Activated T-cell treated with anti-CD3 and anti-CD28 coated beads, Interleukin-2, amount 50 U/mL, for 72 hours (primary cell): Measurements from ENCODE around the gene PDE11A. TPM values are rescaled to one million over a fixed set of nuclear protein-coding genes. Genes with fewer than 3 reads are reported as not detected.
A peak's percentile ranks its signal among the peaks of the same experiment; 100 is the strongest.
"Not testable (repeated sequence)": the region's sequence is repeated elsewhere in the genome, so short reads cannot be mapped to it uniquely, and the experiment has no call there.

ENCODE experiments used
- ATAC-seq, 2 donors: fragments of 150-1000 bp; cut with Tn5 transposase; replicated peaks in 1 of 2; 2 replicates each; pipeline ENCODE4 v1.10.0; 2021; ENCODE audit warnings: moderate library complexity in 2 of 2, mild to moderate bottlenecking in 1 of 2
- DNase-seq, 2 donors: peaks; one replicate each; pipeline ENCODE4 v3.0.0; 2021 to 2022; ENCODE audit warnings: mixed read lengths in 1 of 2
- H3K27ac Mint-ChIP-seq: one replicate; pipeline ENCODE4 v1.8.0; 2022; ENCODE audit warnings: mild to moderate bottlenecking, moderate library complexity, mixed read lengths
- H3K27me3 Mint-ChIP-seq: one replicate; pipeline ENCODE4 v1.8.0; 2022; ENCODE audit warnings: low read depth, mixed read lengths
- H3K36me3 Mint-ChIP-seq, 2 donors: one replicate each; pipeline ENCODE4 v1.8.0; 2022; ENCODE audit warnings: mixed read lengths in 2 of 2, mild to moderate bottlenecking in 1 of 2; ENCODE audit not compliant: insufficient read depth in 2 of 2
- H3K4me1 Mint-ChIP-seq: one replicate; pipeline ENCODE4 v1.8.0; 2022; ENCODE audit warnings: low read depth, mixed read lengths
- H3K4me3 Mint-ChIP-seq, 2 donors: one replicate each; pipeline ENCODE4 v1.8.0; 2022; ENCODE audit warnings: mild to moderate bottlenecking in 2 of 2, mixed read lengths in 2 of 2, moderate library complexity in 2 of 2
- H3K9me3 Mint-ChIP-seq, 2 donors: one replicate each; pipeline ENCODE4 v1.8.0; 2022; ENCODE audit warnings: mixed read lengths in 2 of 2
- total RNA-seq, 2 donors: library from RNA; stranded (reverse); gene quantifications; one replicate each; pipeline ENCODE4 v1.2.3, GENCODE V29; 2022

Gene PDE11A
- total RNA-seq, 2 donors from 2014 or later = not detected

DNA sequence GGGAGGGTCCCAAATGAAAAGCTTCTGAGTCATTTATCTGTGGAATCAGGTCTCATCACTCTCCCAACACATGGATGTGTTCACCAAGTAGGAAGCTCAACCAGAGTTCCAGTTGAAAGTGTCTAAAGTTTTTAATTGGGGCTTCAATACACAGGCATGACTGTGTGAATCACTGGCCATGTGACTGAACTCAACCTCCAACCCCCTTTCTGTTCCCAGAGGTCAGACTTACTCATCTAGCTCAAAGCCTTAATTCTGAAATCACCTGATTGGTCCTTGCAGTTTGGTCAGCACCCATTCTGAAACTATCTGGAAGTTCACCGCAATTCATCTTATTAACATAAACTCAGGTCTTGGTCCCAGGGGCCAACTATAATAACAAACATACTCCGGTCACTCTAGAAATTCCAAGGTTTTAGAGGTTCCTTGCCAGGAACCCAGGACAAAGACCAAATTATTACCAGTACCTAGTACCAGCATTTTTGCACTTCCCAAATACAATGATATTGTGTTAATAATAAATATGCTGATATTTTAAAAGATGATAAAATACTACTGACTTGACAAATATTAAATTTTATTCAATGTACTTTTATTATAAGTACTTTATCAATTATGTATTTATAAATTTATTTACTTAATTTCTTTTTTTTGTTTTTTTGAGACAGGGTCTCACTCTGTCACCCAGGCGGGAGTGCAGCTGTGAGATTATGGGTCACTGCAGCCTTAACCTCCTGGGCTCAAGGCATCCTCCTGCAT, 28.9 kb upstream of the PDE11A start:
- no peaks in the 10 kb centered on the region for H3K36me3 Mint-ChIP-seq
- DNase-seq (no peak), ATAC-seq (no peak)
- H3K4me3 Mint-ChIP-seq = no peak overlapping the region
- no peak overlapping the region for H3K27ac Mint-ChIP-seq
- H3K4me1 Mint-ChIP-seq = no peaks in the 10 kb centered on the region
- no peaks in the 10 kb centered on the region for H3K9me3 Mint-ChIP-seq
- no peaks in the 10 kb centered on the region for H3K27me3 Mint-ChIP-seq

DNA sequence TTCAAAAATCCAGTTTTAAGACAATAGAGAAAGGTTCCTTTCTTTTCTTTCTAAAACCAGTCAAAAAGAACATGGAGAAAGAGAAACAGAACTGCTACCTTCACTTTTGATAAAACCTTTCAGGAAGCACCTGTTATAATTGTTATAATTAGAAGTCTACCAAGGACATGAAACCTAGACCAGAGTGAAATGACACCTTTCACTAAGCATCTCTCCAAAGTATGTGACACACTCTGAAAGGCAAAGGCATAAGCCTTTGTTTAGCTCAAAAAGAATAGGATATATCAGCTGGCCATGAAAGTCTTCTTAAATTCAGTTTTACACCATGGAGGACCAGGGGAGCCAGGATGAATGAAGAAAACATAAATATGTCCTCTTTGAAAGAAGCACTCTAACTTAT, 20.9 kb upstream of the PDE11A start:
- H3K4me1 Mint-ChIP-seq = no peaks in the 10 kb centered on the region
- ATAC-seq = no peak
- no peaks in the 10 kb centered on the region for H3K9me3 Mint-ChIP-seq
- H3K27ac Mint-ChIP-seq = no peak overlapping the region
- no peaks in the 10 kb centered on the region for H3K36me3 Mint-ChIP-seq
- no peaks in the 10 kb centered on the region for H3K27me3 Mint-ChIP-seq
- no peak overlapping the region for H3K4me3 Mint-ChIP-seq
- DNase-seq = no peak

DNA sequence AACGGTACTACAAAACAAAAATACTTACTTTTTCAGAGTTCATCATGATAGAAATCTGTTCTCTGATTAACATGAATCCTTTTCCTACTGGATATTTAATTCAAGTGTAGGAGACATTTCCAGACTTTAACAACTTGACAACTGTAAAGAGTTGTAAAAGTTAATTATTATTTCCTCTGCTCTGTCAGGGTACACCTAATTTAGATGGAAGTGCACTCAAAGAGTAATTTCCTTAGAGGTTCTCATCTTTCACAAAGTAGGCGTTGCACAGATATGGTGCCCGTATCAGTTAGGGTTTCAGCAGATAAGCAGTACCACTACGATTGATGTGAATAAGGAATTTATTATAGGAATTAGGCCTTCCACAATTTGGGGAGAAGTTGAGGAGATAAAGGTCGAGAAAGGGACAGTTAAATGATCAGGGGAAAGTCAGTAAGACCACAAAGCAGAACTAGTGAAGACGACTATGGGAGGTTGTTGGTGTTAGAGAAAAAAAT, 16.2 kb upstream of the PDE11A start:
- ATAC-seq = no peak
- Mint-ChIP-seq H3K4me3 (no peak overlapping the region), H3K36me3 (no peaks in the 10 kb centered on the region), H3K27me3 (peaks cover 5% of the 10 kb centered on the region), H3K27ac (no peak overlapping the region), H3K9me3 (no peaks in the 10 kb centered on the region), H3K4me1 (no peaks in the 10 kb centered on the region)
- no peak for DNase-seq

DNA sequence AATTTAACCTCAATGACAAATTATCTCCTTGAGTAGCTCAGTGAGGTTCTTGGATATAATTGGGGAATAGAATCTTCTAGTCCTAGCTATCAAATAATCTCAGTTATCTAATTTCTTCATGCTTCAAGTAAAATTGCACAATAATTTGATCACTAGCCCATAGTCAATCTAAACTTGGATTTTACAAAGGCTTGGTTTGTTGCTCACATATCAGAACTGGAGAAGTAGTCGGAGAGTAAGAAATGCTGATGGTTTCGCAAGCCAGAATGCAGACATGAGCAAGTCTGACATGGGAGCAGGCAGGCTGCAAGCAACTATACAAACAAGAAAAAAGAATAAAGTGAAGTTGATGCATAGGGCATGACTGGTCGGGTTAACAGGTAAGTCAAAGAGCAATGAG, 11.7 kb upstream of the PDE11A start:
- H3K36me3 Mint-ChIP-seq = no peaks in the 10 kb centered on the region
- H3K27ac Mint-ChIP-seq = no peak overlapping the region
- H3K4me3 Mint-ChIP-seq = no peak overlapping the region
- no peaks in the 10 kb centered on the region for H3K4me1 Mint-ChIP-seq
- H3K27me3 Mint-ChIP-seq = peaks cover 5% of the 10 kb centered on the region
- ATAC-seq (no peak), DNase-seq (no peak)
- H3K9me3 Mint-ChIP-seq = no peaks in the 10 kb centered on the region

DNA sequence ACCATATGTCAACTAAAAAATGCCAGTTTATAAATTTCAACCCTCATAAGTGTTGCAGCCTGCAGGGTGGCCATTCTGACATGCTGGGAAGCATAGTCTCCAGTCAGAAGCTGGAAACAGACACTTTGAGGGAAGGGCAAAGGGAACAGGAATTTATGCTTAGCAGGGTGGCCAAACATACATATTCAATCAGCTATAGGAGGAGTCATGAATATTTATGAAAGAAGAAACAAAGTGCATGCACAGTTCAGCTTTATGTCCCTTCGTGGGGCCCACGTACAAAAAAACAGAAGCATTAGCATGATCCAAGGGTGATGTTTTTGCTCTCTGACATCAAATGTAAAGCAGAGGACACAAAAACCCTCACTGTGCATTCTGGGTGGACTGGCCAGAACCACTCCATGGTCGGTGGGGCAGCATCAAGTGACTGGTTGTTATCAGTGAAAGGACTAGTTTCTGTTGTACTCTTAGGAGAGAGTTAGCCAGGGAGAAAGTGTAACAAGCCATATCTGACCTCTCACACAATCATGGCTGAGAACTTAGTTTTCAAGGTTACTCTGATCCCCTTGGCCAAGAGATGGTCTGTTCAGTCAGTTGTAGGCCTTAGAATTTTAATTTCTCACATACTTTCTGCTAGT, 9.9 kb upstream of the PDE11A start:
- DNase-seq (no peak), ATAC-seq (no peak)
- H3K9me3 Mint-ChIP-seq = no peaks in the 10 kb centered on the region
- H3K27ac Mint-ChIP-seq = no peak overlapping the region
- H3K4me1 Mint-ChIP-seq = no peaks in the 10 kb centered on the region
- H3K36me3 Mint-ChIP-seq = no peaks in the 10 kb centered on the region
- no peak overlapping the region for H3K4me3 Mint-ChIP-seq
- peaks cover 5% of the 10 kb centered on the region for H3K27me3 Mint-ChIP-seq

GRCh38 chr2:178079279-178079678, 6.7 kb upstream of the PDE11A start:
- H3K4me3 Mint-ChIP-seq, H3K4me1 Mint-ChIP-seq, H3K9me3 Mint-ChIP-seq, DNase-seq, H3K27me3 Mint-ChIP-seq, ATAC-seq, H3K36me3 Mint-ChIP-seq, H3K27ac Mint-ChIP-seq: not testable (repeated sequence)

DNA sequence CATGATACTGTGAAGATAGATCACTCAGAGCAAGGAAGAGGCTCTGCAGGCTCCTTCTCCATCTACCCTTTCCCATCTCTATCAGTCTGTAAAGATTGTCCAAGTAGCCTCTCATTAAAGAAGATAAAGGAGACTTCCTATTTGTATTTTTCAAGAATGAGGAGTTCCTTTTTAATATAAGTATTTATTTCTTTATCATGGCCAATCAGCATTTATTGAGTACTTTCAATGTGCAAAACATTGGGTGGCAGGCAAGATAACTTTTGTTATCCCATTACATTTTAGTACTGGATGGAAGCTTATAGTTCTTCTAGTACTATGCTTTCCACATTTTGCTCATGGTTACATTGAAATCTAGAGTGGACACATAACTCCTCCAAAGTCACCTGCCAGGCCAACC, 3.6 kb upstream of the PDE11A start:
- no peak overlapping the region for H3K27ac Mint-ChIP-seq
- H3K27me3 Mint-ChIP-seq = peaks cover 39% of the 10 kb centered on the region
- H3K36me3 Mint-ChIP-seq = no peaks in the 10 kb centered on the region

DNA sequence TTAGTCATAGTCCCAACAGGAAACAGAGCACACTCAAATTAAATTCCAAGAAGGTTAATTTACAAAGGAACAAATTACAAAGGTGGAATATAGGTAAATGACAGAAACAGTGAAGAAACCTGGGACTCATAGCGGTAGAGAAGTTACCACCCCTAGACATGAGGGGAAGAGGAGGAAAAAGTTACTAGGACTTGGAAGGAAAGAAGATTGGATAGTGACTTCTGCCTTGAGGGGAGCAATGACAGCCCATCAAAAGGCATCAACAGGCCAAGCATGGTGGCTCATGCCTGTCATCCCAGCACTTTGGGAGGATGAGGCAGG, 2.4 kb upstream of the PDE11A start:
- DNase-seq = no peak
- no peak for ATAC-seq
- Mint-ChIP-seq H3K9me3 (no peaks in the 10 kb centered on the region), H3K36me3 (no peaks in the 10 kb centered on the region), H3K4me3 (no peak overlapping the region), H3K27me3 (peaks cover 45% of the 10 kb centered on the region), H3K4me1 (peaks cover 10% of the 10 kb centered on the region), H3K27ac (no peak overlapping the region)

More for the DNA sequence above, 3.6 kb upstream of the PDE11A start:
- no peaks in the 10 kb centered on the region for H3K9me3 Mint-ChIP-seq
- no peak overlapping the region for H3K4me3 Mint-ChIP-seq
- ATAC-seq (no peak), DNase-seq (no peak)
- peaks cover 10% of the 10 kb centered on the region for H3K4me1 Mint-ChIP-seq

DNA sequence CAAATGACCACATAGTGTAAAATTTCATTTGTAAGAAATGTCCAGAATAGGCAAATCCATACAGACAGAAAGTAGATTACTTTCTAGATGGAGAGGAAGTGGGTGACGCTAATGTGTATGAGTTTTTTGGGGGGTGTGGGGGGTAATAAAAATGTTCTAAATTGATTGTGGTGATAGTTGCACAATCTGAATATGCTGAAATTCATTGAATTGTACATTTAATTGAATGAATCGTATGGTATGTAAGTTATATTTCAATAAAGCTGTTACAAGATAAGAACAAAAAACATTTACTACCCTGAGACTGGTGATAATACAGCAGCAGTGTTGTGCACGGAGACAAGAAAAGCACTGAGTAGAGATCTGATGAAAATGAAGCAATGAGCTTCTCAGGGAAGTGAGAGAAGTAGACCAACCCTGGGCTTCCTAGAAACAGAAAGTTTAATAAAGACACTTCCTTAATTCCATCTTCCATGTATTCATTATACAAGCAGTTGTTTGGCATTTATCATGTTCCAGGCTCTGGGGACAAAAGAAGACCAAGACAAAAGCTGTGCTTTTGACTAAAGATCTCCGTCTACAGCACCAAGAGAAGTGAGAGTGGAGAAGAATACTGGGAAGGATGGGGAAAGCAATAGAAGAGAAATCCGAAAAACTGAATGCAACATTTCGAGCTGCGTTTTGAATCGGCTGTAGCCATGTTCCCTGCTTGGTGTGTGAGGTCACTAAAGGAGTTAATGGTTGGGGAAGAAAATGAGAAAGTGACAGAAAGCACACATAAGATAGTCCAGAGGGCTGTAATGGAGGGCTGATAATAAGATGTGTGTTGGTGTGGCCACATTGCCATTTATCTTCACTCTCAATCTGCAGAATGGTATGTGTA, 1.8 kb upstream of the PDE11A start:
- no peaks in the 10 kb centered on the region for H3K9me3 Mint-ChIP-seq
- no peak overlapping the region for H3K27ac Mint-ChIP-seq
- no peak for ATAC-seq
- H3K27me3 Mint-ChIP-seq = peaks cover 45% of the 10 kb centered on the region
- no peaks in the 10 kb centered on the region for H3K36me3 Mint-ChIP-seq
- H3K4me1 Mint-ChIP-seq = peaks cover 10% of the 10 kb centered on the region
- no peak overlapping the region for H3K4me3 Mint-ChIP-seq
- no peak for DNase-seq

GRCh38 chr2:178072000-178072382, 586 bp downstream of the PDE11A start:
- Mint-ChIP-seq H3K36me3 (no peaks in the 10 kb centered on the region), H3K9me3 (no peaks in the 10 kb centered on the region), H3K4me3 (peak overlapping the region; percentile 71 to 79), H3K27ac (no peak overlapping the region), H3K27me3 (peaks cover 53% of the 10 kb centered on the region), H3K4me1 (peaks cover 10% of the 10 kb centered on the region)
- no peak for DNase-seq
- no peak for ATAC-seq

- Mint-ChIP-seq H3K4me3 (no peak overlapping the region), H3K27ac (no peak overlapping the region), H3K27me3 (peaks cover 53% of the 10 kb centered on the region), H3K4me1 (peaks cover 10% of the 10 kb centered on the region), H3K36me3 (no peaks in the 10 kb centered on the region), H3K9me3 (no peaks in the 10 kb centered on the region)
- no peak for DNase-seq
- no peak for ATAC-seq
These were observed 1.8 kb downstream of the PDE11A start for GRCh38 chr2:178070824-178071223.

GRCh38 chr2:178069551-178069950, 3.0 kb downstream of the PDE11A start:
- Mint-ChIP-seq H3K27me3 (peaks cover 47% of the 10 kb centered on the region), H3K9me3 (no peaks in the 10 kb centered on the region), H3K36me3 (no peaks in the 10 kb centered on the region), H3K27ac (no peak overlapping the region), H3K4me3 (no peak overlapping the region), H3K4me1 (peaks cover 10% of the 10 kb centered on the region)
- no peak for ATAC-seq
- no peak for DNase-seq

DNA sequence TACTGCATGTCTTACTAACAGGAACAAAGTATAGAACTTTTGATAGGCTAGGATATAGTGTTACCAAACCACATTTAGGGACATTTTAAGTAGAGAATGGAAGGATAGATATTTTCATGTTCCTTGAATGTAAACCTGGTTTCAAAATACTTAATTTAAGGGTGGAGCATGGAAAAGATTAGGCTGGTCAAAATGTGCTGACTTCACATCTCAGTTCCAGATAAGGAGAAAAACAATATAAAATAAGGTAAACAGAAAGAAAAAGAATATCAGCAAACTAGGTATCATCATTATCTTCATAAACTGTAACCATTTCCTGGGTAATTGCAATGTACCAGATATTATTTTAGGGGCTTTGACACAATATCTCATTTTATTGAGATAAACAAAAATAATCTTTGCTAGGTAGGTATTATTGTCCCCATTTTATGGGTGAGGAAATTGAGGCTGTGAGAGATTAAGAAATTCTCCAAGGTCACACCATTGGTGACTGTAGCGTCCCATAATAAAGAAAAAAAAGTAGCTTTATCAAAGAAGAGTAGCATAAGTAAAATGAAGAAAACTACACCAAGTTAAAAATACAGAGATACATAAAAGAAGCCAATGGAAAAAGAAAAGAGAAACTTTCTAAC, 3.6 kb downstream of the PDE11A start:
- no peak for DNase-seq

More for the DNA sequence above, 3.6 kb downstream of the PDE11A start:
- H3K36me3 Mint-ChIP-seq = no peaks in the 10 kb centered on the region
- no peak for ATAC-seq
- no peaks in the 10 kb centered on the region for H3K9me3 Mint-ChIP-seq
- peaks cover 40% of the 10 kb centered on the region for H3K27me3 Mint-ChIP-seq
- peaks cover 10% of the 10 kb centered on the region for H3K4me1 Mint-ChIP-seq
- no peak overlapping the region for H3K4me3 Mint-ChIP-seq
- no peak overlapping the region for H3K27ac Mint-ChIP-seq
